DMS 273 (cell line): Measurements from ENCODE around the gene EEFSEC.

Source experiments
- DNase-seq: peaks from one replicate; lab custom pipeline; 2025; ENCODE audit not compliant: unreplicated experiment; lab: John Stamatoyannopoulos, UW

The EEFSEC gene

GRCh38 chr3:128313071-128313725 lies 159.9 kb downstream of the EEFSEC start:
- no peak for DNase-seq

- DNase-seq = peak; percentile 49
Measured at GRCh38 chr3:128313935-128314334, 160.7 kb downstream of the EEFSEC start.

GRCh38 chr3:128315313-128315712 lies 162.0 kb downstream of the EEFSEC start:
- no peak for DNase-seq

GRCh38 chr3:128316481-128316891 lies 163.2 kb downstream of the EEFSEC start:
- DNase-seq = no peak

GRCh38 chr3:128317101-128317697 lies 163.9 kb downstream of the EEFSEC start:
- no peak for DNase-seq

GRCh38 chr3:128317698-128318231 lies 164.5 kb downstream of the EEFSEC start:
- peak; percentile 89 for DNase-seq

- DNase-seq = peak; percentile 87
Measured at GRCh38 chr3:128318275-128318941, 165.1 kb downstream of the EEFSEC start.

GRCh38 chr3:128319107-128319506 lies 165.8 kb downstream of the EEFSEC start:
- DNase-seq = no peak

GRCh38 chr3:128319741-128320141 lies 166.5 kb downstream of the EEFSEC start:
- DNase-seq = no peak

- no peak for DNase-seq
Measured at GRCh38 chr3:128320551-128321340, 167.5 kb downstream of the EEFSEC start.

- no peak for DNase-seq
Measured at GRCh38 chr3:128321418-128321817, 168.1 kb downstream of the EEFSEC start.

- DNase-seq = peak; percentile 76
Measured at GRCh38 chr3:128322030-128323022, 169.0 kb downstream of the EEFSEC start.

GRCh38 chr3:128323206-128324081 lies 170.2 kb downstream of the EEFSEC start:
- DNase-seq = peak; percentile 36

GRCh38 chr3:128324911-128325592 lies 171.8 kb downstream of the EEFSEC start:
- no peak for DNase-seq

- DNase-seq = no peak
Measured at GRCh38 chr3:128326051-128326823, 173.0 kb downstream of the EEFSEC start.

- no peak for DNase-seq
Measured at GRCh38 chr3:128327606-128328031, 174.3 kb downstream of the EEFSEC start.

GRCh38 chr3:128328546-128329458 lies 175.5 kb downstream of the EEFSEC start:
- DNase-seq = no peak
